GM12865 (cell line): ENCODE measurements around the gene ABR.
"Not testable (repeated sequence)": the region's sequence is repeated elsewhere in the genome, so short reads cannot be mapped to it uniquely, and the experiment has no call there.

Experiments used
- DNase-seq: peaks from one replicate; pipeline ENCODE4 v3.0.0; 2010; ENCODE audit warnings: low read depth
- H3K4me3 ChIP-seq: 2 replicates; pipeline ENCODE4 v1.5.1; 2011; ENCODE audit warnings: mild to moderate bottlenecking, low read depth, low read length, control low read depth
- CTCF ChIP-seq: IDR thresholded peaks from 2 replicates; pipeline ENCODE4 v1.5.1; 2011; ENCODE audit warnings: low read length, control low read depth, low read depth, inconsistent platforms; ENCODE audit not compliant: insufficient read depth; ENCODE audit errors: missing control alignments

Gene ABR

GRCh38 chr17:1136748-1137147 lies 43.0 kb downstream of the ABR start:
- DNase-seq = no peak
- H3K4me3 ChIP-seq = no peak overlapping the region
- TF ChIP-seq CTCF = no peak

DNA sequence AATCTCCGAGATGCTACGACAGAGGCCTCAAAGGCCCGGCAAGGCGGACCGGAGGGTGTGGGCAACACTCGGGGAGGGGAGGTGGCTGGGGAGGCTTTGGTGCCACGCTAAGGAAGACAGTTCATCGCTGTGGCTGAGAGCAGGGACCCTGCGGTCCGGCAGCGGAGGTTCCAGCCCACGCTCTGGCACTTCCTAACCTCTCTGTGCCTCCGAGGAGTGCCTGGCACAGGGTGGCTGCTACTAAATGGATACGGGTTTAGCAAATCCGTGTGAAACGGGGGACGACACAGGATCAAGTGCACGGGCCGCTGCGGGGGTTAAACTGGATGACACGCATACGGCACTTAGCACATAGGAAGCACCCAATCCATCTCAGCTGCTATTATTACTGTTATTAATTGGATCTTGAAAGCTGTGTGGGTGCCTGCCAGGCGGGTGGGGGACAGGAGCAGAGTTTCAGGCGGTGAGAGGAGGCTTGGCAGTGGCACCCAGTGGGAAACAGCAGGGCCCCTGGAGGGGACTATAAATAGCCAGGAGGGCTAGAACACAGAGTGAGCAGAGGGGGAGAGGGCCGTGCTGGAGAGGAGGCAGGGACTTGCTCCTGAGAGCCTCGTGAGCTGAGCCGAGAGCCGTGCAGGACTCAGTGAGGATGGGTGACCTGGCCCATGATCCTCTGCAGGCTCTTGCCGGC lies 45.0 kb downstream of the ABR start:
- no peak for DNase-seq
- no peak for TF ChIP-seq CTCF
- H3K4me3 ChIP-seq = no peak overlapping the region

- TF ChIP-seq CTCF = no peak
- no peak for DNase-seq
- no peak overlapping the region for H3K4me3 ChIP-seq
These were observed 49.6 kb downstream of the ABR start for GRCh38 chr17:1130191-1130590.

- not testable (repeated sequence) for DNase-seq, H3K4me3 ChIP-seq
These were observed 51.3 kb downstream of the ABR start for GRCh38 chr17:1128463-1128862.

GRCh38 chr17:1126801-1127550 lies 52.8 kb downstream of the ABR start:
- DNase-seq = no peak
- TF ChIP-seq CTCF = no peak
- H3K4me3 ChIP-seq = no peak overlapping the region

DNA sequence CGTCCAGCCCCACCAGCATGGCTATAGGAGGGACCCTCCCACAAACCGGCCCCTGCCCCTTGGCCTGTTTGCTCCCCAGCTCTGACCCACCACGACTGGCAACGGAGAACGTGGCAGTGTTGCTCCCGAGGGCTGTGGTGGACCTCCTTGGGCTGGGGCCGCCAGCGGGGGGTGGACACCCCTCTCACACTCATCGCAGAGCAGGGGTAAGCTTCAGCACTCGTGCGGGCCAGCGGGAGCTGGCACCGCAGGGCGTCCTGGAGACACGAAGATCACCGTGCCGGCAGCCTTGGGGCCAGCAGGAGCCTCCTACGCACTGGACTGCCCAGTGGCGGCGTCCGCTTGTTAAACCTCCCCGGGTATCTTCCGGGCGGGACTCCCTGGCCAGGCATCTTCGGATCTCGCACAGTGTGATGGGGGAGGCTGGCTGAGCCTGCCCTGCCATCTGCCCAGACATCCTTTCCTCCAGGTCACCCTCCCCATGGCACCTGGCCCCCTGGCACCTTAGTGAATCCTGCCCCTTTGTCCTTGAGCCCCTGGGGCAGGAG lies 53.5 kb downstream of the ABR start:
- no peak for DNase-seq
- no peak overlapping the region for H3K4me3 ChIP-seq
- TF ChIP-seq CTCF = no peak

DNA sequence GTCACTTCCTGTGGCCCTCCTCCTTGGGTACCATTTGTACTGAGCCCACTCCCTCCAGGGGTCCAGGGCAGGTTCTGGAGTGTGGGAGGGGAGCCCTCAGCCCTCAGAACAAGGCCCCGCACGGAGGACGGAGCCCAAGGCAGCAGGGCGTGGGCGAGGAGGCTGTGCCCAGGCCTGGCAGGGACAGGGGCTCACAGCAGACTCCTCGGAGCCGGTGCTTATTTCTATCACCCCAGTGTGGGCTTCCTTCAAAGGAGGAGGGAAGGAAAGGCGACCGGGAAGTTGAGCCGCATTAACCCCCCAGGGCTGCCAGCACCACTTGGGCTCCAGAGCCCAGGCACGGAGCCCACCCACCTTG lies 54.0 kb downstream of the ABR start:
- no peak for TF ChIP-seq CTCF
- H3K4me3 ChIP-seq = no peak overlapping the region
- no peak for DNase-seq
